Panc1 (cell line): ENCODE data around the gene SRC. TPM values are rescaled to one million over a fixed set of nuclear protein-coding genes. Genes with fewer than 3 reads are reported as not detected.

Source experiments
- ATAC-seq: fragments of 200-7000 bp; cut with Tn5 transposase; 2 replicates; pipeline ENCODE4 v1.9.1; 2020; ENCODE audit warnings: mild to moderate bottlenecking, moderate library complexity
- BruUV-seq: library from RNA; stranded (reverse); fragments of 400-500 nt; replicated peaks from 2 replicates; lab custom pipeline; 2021; lab: Mats Ljungman, UMichigan
- CTCF ChIA-PET: fragments of 300-600 bp; sonication (Branson Sonifier 250); formaldehyde crosslinking; loops from one replicate; lab custom pipeline; 2022; ENCODE audit warnings: antibody characterized with exemption; lab: Charles Lee
- POLR2A ChIA-PET: fragments of 300-600 bp; sonication (Branson Sonifier 250); formaldehyde crosslinking; loops from one replicate; lab custom pipeline; 2022; ENCODE audit warnings: antibody characterized with exemption; lab: Charles Lee
- DNase-seq: peaks from one replicate; pipeline ENCODE4 v3.0.0-alpha.2; 2010; ENCODE audit warnings: low read depth, low spot score
- H3K27ac ChIP-seq: 2 replicates; pipeline ENCODE4 v1.5.1; 2011; ENCODE audit warnings: mild to moderate bottlenecking, low read length, inconsistent platforms
- H3K27me3 ChIP-seq: fragments of 200-500 bp; sonication (Bioruptor generic); 2 replicates; pipeline ENCODE4 v1.6.0; 2014; ENCODE audit warnings: low read length, inconsistent platforms; ENCODE audit not compliant: control insufficient read depth, insufficient read depth
- H3K36me3 ChIP-seq: fragments of 200-500 bp; sonication (Bioruptor generic); 2 replicates; pipeline ENCODE4 v1.5.1; 2014; ENCODE audit warnings: inconsistent platforms, mild to moderate bottlenecking, low read length, moderate library complexity; ENCODE audit not compliant: control insufficient read depth, insufficient read depth
- H3K4me1 ChIP-seq: 2 replicates; pipeline ENCODE4 v1.5.1; 2011; ENCODE audit warnings: inconsistent platforms, mild to moderate bottlenecking, low read length, moderate library complexity; ENCODE audit not compliant: control insufficient read depth, insufficient read depth
- H3K4me3 ChIP-seq, 2 experiments: 2 replicates each; pipeline ENCODE4 v1.5.1; 2011 to 2012; ENCODE audit warnings: low read depth in 2 of 2, low read length in 2 of 2, mild to moderate bottlenecking in 2 of 2, inconsistent platforms in 1 of 2, moderate library complexity in 1 of 2
- H3K9me3 ChIP-seq: fragments of 200-500 bp; sonication (Bioruptor generic); 2 replicates; pipeline ENCODE4 v1.5.1; 2014; ENCODE audit warnings: low read depth, mild to moderate bottlenecking, inconsistent platforms, low read length, moderate library complexity; ENCODE audit not compliant: control insufficient read depth, insufficient read depth
- CTCF ChIP-seq: fragments of 450-650 bp; IDR thresholded peaks from 2 replicates; pipeline ENCODE4 v1.5.1; 2017; ENCODE audit warnings: mild to moderate bottlenecking
- POLR2AphosphoS5 ChIP-seq: IDR thresholded peaks from 2 replicates; pipeline ENCODE4 v1.6.1; 2012; ENCODE audit warnings: mild to moderate bottlenecking, low read depth, low read length, moderate library complexity
- SIN3A ChIP-seq: IDR thresholded peaks from 2 replicates; pipeline ENCODE4 v1.6.1; 2012; ENCODE audit warnings: low read depth, mild to moderate bottlenecking, low read length, moderate library complexity, borderline replicate concordance; ENCODE audit not compliant: insufficient read depth
- TCF7L2 ChIP-seq: IDR thresholded peaks from 2 replicates; pipeline ENCODE4 v1.6.1; 2011; ENCODE audit warnings: mild to moderate bottlenecking, low read depth, low read length, inconsistent platforms
- in situ Hi-C: cut with HindIII; loops from 2 replicates; pipeline ENCODE4 v1.10.0; 2016; ENCODE audit warnings: low sequenced_read_pairs, low pct_unique_long_range_greater_than_20kb
- intact Hi-C: fragments of 100-400 bp; cut with micrococcal nuclease; formaldehyde crosslinking; loops from one replicate; pipeline ENCODE4 v1.10.0; 2022; ENCODE audit not compliant: unreplicated experiment
- total RNA-seq: library from RNA; stranded (reverse); gene quantifications from one replicate; pipeline ENCODE4 v1.2.1, GENCODE V29; 2021; ENCODE audit not compliant: unreplicated experiment
- TF ChIP-seq, protein P1 (sequence below), 2 experiments: IDR thresholded peaks; 2 replicates each; pipeline ENCODE4 v1.6.1; 2011 to 2012; ENCODE audit warnings: low read depth in 2 of 2, control low read depth in 1 of 2, low read length in 1 of 2, mild to moderate bottlenecking in 1 of 2, moderate library complexity in 1 of 2; ENCODE audit not compliant: insufficient read depth in 1 of 2

SRC gene
- total RNA-seq, 1 experiment from 2014 or later: 24.9 TPM

- no peak for TF ChIP-seq TCF7L2
- no peak for TF ChIP-seq POLR2AphosphoS5
- no peak for TF ChIP-seq CTCF
- TF ChIP-seq, protein P1, sequence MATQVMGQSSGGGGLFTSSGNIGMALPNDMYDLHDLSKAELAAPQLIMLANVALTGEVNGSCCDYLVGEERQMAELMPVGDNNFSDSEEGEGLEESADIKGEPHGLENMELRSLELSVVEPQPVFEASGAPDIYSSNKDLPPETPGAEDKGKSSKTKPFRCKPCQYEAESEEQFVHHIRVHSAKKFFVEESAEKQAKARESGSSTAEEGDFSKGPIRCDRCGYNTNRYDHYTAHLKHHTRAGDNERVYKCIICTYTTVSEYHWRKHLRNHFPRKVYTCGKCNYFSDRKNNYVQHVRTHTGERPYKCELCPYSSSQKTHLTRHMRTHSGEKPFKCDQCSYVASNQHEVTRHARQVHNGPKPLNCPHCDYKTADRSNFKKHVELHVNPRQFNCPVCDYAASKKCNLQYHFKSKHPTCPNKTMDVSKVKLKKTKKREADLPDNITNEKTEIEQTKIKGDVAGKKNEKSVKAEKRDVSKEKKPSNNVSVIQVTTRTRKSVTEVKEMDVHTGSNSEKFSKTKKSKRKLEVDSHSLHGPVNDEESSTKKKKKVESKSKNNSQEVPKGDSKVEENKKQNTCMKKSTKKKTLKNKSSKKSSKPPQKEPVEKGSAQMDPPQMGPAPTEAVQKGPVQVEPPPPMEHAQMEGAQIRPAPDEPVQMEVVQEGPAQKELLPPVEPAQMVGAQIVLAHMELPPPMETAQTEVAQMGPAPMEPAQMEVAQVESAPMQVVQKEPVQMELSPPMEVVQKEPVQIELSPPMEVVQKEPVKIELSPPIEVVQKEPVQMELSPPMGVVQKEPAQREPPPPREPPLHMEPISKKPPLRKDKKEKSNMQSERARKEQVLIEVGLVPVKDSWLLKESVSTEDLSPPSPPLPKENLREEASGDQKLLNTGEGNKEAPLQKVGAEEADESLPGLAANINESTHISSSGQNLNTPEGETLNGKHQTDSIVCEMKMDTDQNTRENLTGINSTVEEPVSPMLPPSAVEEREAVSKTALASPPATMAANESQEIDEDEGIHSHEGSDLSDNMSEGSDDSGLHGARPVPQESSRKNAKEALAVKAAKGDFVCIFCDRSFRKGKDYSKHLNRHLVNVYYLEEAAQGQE (IDR thresholded peaks at IDR 0.05; ENCODE audit: insufficient read depth in 1 of 2, low read depth in 2 of 2, low read length in 1 of 2): no peak
- TF ChIP-seq SIN3A: no peak
- intact Hi-C loops (no loop called here), in situ Hi-C loops (no loop called here)
- DNase-seq (no peak), ATAC-seq (no peak)
- Histone ChIP-seq H3K9me3 (no peaks in the 10 kb centered on the region), H3K27me3 (no peaks in the 10 kb centered on the region), H3K27ac (no peak overlapping the region), H3K4me1 (no peaks in the 10 kb centered on the region), H3K36me3 (peaks cover 4% of the 10 kb centered on the region; the same call in 1 of the 2 replicates), H3K4me3 (no peak overlapping the region)
- BruUV-seq: no TSS peak
- CTCF ChIA-PET: no interaction called here
- POLR2A ChIA-PET: no interaction called here
These were observed 43.0 kb upstream of the SRC start for GRCh38 chr20:37302981-37303380.

GRCh38 chr20:37303637-37304036, 42.3 kb upstream of the SRC start:
- in situ Hi-C loops: no loop called here
- ChIA-PET CTCF (no interaction called here), POLR2A (no interaction called here)
- no peak for ATAC-seq
- intact Hi-C loops: no loop called here
- no peaks in the 10 kb centered on the region for H3K9me3 ChIP-seq
- no peaks in the 10 kb centered on the region for H3K27me3 ChIP-seq
- DNase-seq: no peak
- H3K27ac ChIP-seq: no peak overlapping the region
- TF ChIP-seq CTCF: no peak
- TF ChIP-seq TCF7L2: no peak
- BruUV-seq: no TSS peak
- no peak overlapping the region for H3K4me3 ChIP-seq
- no peaks in the 10 kb centered on the region for H3K4me1 ChIP-seq
- H3K36me3 ChIP-seq: peaks cover 4% of the 10 kb centered on the region; the same call in 1 of the 2 replicates
